Measurements from ENCODE around the gene MEAK7.

- no peak for TF ChIP-seq POLR2A (IDR thresholded peaks at IDR 0.05; ENCODE audit: low read length)
- TF ChIP-seq GATA1 (IDR thresholded peaks at IDR 0.05; ENCODE audit: low read depth, low read length), result no peak
Observed at GRCh38 chr16:84543253-84543652, 38.8 kb upstream of the MEAK7 start.
